ENCODE results near the gene MED29. TPM values are rescaled to one million over a fixed set of nuclear protein-coding genes. Genes with fewer than 3 reads are reported as not detected.

MED29 gene
- total and polyA plus RNA-seq, 2 of the 13 experiments (the other 11 are each of a cell fraction or from before 2014, with no cell fraction given) = 14.0 to 19.7 TPM

GRCh38 chr19:39412100-39412866 lies 21.1 kb downstream of the MED29 start, which contains the start of gene PLEKHG2 (continued):
- TF ChIP-seq ZNF431 (CRISPR knock-in tag; IDR thresholded peaks at IDR 0.05; ENCODE audit: borderline replicate concordance, low read depth) (no peak), BCL6 (CRISPR knock-in tag; IDR thresholded peaks at IDR 0.05) (no peak), ZNF484 (CRISPR knock-in tag; IDR thresholded peaks at IDR 0.05; ENCODE audit: borderline replicate concordance, low read depth) (no peak), ZHX1 (CRISPR knock-in tag; IDR thresholded peaks at IDR 0.05; ENCODE audit: low read depth) (no peak), RORA (CRISPR knock-in tag; IDR thresholded peaks at IDR 0.05) (no peak), ZNF543 (CRISPR knock-in tag; IDR thresholded peaks at IDR 0.05) (0 out of 2 replicates have a peak, but pooled peaks have one; percentile 17), ZNF761 (CRISPR knock-in tag; conservative IDR thresholded peaks at IDR 0.05) (no peak), IRF9 (CRISPR knock-in tag; IDR thresholded peaks at IDR 0.05; ENCODE audit: borderline replicate concordance) (no peak), RARA (CRISPR knock-in tag; IDR thresholded peaks at IDR 0.05) (no peak), ZNF232 (CRISPR knock-in tag; IDR thresholded peaks at IDR 0.05; ENCODE audit: borderline replicate concordance) (peak; percentile 41; the same call in 1 of the 2 replicates), ZNF205 (CRISPR knock-in tag; IDR thresholded peaks at IDR 0.05) (no peak), NAIF1 (CRISPR knock-in tag; IDR thresholded peaks at IDR 0.05; ENCODE audit: borderline replicate concordance) (no peak; the same call in 1 of the 2 replicates), PHB2 (IDR thresholded peaks at IDR 0.05; ENCODE audit: partially characterized antibody) (no peak), ZNF589 (CRISPR knock-in tag; conservative IDR thresholded peaks at IDR 0.05) (no peak), ZBTB4 (CRISPR knock-in tag; IDR thresholded peaks at IDR 0.05; ENCODE audit: borderline replicate concordance) (no peak; the same call in 1 of the 2 replicates), PHF20 (CRISPR knock-in tag; IDR thresholded peaks at IDR 0.05) (no peak; the same call in none of the 2 replicates), AGO2 (optimal IDR thresholded peaks at IDR 0.05; ENCODE audit: low read depth, low read length) (no peak), ZBTB42 (CRISPR knock-in tag; IDR thresholded peaks at IDR 0.05) (peak; percentile 84; the same call in 1 of the 2 replicates), ZIK1 (CRISPR knock-in tag; IDR thresholded peaks at IDR 0.05; ENCODE audit: borderline replicate concordance, low read depth) (no peak), POGZ (CRISPR knock-in tag; IDR thresholded peaks at IDR 0.05) (no peak; the same call in 1 of the 2 replicates), NFE2L1 (CRISPR knock-in tag; IDR thresholded peaks at IDR 0.05; ENCODE audit: borderline replicate concordance) (no peak), GTF2F1 (IDR thresholded peaks at IDR 0.05; ENCODE audit: low read length) (no peak), TSC22D2 (CRISPR knock-in tag; IDR thresholded peaks at IDR 0.05; ENCODE audit: borderline replicate concordance) (peak; percentile 35; the same call in 1 of the 2 replicates)

All from HepG2 (cell line).